SKM-1 (cell line): ENCODE measurements around the gene FHAD1.
A peak's percentile ranks its signal among the peaks of the same experiment; 100 is the strongest.

Experiments
- DNase-seq: peaks from one replicate; lab custom pipeline; 2025; ENCODE audit not compliant: unreplicated experiment; lab: John Stamatoyannopoulos, UW

FHAD1 gene

DNA sequence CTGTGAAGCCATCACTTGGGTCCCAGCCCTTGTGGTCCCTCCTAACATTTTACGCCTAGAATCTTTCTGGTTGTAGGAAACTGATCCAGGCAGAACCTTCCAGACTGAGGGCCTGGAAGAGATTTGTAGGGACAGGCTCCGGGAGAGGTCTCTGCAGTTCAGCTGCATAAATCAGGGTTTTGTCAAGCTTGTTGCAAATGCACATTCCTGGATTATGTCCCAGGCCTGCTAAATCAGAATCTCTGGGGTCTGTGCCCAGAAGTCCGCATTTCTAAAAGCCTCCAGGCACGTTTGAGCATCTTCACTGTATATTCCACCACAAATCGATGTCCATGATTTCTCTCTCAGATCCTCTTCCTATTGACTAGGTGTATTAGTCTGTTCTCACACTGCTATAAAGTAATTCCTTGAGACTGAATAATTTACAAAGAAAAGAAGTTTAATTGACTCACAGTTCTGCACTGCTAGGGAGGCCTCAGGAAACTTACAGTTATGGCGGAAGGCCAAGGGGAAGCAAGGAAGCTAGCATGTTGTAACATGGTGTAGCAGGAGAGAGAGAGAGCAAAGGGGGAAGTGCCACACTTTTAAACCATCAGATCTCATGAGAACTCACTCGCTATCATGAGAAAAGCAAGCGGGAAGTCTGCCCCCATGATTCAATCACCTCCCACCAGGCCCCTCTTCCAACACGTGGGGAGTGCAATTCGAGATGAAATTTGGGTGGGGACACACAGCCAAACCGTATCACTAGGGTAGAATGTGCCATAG lies 1.2 kb upstream of the FHAD1 start:
- DNase-seq, result peak; percentile 76

- DNase-seq, result no peak
Observed at GRCh38 chr1:15248216-15248615, 1.2 kb downstream of the FHAD1 start.

DNA sequence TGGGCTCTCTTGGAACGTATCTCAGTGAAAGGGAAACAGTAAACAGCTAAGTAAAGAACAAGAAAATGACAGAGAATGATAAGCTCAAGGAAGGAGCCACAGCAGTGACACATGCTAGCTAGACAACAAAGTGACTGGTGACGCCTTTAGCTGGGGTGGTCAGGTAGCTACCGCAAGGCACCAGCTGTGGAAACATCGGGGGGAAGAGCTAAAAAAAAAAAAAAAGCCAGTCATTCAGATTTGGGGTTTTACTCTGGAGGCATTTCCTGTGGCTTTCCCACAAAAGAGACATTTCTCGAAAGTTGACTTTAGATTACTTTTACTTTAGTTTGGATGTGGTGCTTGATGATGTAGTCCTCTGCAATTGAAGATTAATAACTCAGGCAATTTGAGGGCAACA lies 2.1 kb downstream of the FHAD1 start:
- no peak for DNase-seq

DNA sequence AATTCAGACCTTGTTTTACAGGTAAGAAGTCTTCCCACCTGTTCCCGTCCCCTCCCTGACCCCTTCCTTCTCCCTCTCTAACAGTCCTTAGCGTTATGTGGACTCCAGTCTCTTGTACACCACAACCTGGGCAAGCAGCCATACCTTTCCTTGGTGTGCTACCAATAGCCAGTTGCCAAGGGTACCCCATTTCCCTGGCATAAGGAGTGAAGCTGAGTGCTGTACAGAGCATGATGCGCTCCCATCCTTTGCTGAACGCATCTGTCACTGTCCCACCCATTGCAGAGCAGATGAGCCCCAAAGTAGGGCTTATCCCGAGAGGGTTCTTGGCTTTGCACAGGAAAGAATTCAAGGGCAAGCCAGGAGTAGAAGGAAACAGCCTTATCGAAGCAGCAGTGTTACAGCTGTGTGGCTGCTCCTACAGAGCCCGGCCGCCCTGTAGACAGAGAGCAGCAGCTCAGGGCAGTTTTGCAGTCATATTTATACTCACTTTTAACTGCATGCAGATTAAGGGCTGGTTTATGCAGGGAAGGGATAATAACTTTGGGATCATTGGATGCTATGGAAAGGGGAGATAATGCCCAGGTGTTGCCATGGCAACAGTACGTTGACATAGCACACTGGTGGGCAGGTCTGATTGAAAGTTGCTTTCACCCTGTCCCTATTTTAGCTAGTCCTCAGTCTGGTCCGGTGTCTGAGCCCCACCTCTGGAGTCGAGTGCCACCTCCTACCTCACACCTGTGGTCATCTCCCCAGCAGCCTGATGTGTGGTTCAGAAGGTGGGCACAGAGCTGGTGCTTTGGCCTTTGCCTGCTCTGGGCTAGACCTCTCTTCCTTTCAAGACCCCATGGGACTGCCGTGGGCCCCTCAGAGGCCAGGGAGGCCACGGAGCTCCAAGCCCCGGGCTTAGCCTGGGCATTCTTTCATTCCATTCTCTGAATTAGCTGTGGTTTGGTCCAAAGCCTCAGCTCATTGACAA lies 5.1 kb downstream of the FHAD1 start:
- DNase-seq, result no peak

GRCh38 chr1:15254559-15254958 lies 7.5 kb downstream of the FHAD1 start:
- no peak for DNase-seq

- no peak for DNase-seq
Observed at GRCh38 chr1:15255582-15256149, 8.6 kb downstream of the FHAD1 start.

GRCh38 chr1:15256584-15256983 lies 9.6 kb downstream of the FHAD1 start:
- DNase-seq, result no peak

GRCh38 chr1:15257309-15257708 lies 10.3 kb downstream of the FHAD1 start:
- DNase-seq, result no peak

DNA sequence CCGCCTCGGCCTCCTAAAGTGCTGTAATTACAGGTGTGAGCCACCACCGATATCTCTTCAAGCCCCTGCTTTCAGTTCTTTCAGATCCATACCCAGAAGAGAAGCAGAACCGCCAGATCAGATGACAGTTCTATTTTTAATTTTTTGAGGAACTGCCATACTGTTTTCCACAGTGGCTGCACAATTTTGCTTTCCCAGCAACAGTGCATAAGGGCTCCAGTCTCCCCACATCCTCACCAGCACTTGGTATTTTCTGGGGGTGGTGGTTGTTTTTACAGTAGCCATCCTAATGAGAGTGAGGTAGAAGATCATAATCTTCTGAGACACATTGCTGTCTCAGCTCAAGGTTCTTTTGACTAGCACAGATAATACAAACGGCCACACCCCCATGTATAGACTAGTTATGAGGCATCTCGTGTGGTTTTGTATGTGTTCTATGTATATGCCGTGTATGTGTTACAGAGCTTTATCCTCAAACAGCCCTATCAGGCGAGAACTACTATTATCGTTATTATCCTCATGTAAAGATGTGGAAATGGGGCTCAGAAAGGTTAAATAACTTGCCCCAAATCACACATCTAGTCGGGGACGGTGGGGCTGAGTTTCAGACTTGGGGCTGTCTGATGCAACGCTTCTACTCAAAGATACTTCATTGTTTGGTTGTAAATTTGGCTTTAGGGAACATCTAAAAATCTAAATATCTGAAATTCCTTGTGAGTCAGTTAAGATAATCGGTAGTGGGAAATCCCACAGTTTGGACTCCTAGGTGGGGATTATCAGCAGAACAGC lies 12.0 kb downstream of the FHAD1 start:
- no peak for DNase-seq

DNA sequence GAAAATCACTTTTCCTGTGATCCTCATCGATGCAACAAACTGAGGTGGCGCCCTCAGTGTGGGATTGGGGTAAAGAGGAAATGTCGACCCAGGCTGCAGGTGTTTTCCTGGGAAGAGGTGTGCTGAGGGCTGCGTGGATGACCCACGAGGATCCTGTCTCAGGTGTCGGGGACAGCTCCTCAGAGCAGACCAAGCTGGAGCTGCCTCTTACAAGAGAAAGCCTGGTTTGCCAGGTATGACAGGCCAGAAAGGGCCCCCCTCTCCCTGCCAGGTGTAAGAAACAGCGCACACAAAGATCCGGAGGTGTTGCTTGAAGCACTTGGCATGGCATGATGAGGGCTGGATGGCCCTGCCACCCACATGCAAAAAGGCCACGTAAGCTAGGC lies 12.6 kb downstream of the FHAD1 start:
- no peak for DNase-seq

DNA sequence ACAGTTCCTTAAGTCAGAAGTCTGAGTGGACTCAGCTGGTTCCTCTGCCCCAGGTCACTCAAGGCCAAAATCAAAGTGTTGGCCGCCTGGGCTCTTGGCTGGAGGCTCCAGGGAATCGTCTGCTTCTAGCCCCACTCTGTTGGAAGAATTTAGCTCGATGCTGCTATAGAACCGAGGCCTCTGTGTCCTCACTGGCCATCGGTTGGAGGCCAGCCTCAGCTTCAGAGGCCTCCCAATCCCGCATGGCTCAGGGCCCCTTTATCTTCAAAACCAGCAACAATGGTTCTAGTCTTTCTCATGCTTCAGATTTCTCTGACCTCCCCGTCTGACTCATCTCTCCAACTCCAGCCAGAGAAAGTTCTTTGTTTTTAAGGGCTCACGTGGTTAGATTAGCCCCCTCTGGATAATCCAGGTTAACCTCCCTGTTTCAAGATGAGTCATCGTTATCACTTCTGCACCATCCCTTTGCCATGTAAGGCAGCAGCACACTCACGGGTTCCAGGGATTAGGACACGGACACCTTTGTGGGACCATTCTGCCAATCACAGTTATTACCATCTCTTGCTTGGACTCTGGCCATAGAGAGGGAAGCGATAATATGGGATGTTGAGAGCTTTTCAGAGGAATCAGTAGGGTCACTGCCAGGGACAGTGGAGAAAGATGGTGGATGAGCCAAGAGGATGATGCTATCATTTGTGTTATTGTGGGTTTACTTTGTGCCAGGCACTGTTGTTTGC lies 13.6 kb downstream of the FHAD1 start:
- DNase-seq, result no peak

DNA sequence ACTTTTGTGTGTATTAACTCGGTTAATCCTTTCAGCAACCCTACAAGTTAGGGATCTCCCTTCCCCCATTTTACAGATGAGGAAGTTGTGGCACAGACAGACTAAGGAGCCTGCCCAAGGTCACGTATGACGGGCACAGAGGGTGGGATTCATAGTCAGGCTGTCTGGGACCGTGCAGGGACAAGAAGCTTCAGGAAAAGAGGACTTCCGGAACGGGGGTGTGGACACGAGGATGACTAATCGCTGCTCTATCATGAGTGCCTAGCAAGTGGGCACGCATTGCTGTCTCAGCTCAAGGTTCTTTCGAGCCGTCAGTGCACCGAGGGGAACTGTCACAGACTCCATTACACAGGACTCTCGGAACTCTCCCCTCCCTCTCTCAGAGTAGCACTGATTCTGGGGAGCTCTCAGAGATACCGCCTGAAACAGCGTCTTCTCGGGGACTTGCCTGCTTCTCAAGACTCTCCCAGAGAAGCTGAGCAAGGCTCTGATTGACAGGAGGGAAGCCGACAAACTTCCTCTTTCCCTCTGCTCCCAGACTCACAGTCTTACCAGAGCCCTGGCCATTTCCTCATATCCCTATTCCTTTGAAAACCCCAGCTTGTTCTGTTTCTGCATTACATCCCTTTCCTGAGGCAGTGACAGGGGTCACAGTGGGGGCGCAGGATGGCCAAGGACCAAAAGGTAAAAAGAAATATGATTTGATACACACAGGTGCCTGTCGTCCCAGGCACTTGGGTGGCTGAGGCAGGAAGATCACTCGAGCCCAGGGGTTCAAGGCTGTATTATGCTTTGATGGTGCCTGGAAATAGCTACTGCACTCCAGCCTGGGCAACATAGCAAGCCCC lies 14.4 kb downstream of the FHAD1 start:
- DNase-seq, result peak; percentile 75

GRCh38 chr1:15262003-15262377 lies 15.0 kb downstream of the FHAD1 start:
- no peak for DNase-seq

DNA sequence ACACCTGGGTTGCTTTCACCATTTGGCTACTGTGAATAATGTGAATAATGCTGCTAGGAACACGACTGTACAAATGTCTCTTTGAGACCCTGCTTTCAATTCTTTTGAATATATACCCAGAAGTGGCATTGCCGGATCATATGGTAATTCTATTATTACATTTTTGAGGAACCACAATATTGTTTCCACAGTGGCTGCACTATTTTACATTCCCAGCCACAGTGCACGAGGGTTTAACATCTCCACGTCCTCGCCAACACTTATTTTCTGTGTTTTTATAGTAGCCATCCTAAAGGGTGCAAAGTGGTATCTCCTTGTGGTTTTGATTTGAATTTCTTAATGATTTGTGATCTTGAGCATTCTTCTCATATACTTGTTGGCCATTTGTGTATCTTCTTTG lies 15.7 kb downstream of the FHAD1 start:
- no peak for DNase-seq

DNA sequence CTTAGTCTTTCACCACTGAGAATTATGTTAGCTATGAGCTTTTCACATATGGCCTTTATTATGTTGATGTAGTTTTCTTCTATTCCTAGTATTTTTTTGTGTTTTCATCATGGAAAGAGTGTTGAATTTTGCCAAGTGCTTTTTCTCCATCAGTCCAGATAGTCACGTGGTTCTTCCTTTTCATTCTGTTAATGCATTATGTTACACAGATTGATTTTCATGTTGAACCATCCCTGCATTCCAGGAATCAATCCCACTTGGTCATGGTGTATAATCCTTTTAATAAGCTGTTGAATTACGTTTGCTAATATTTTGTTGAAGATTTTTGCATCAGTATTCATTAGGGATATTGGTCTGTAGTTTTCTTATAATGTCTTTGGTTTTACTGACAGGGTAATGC lies 17.7 kb downstream of the FHAD1 start:
- DNase-seq, result no peak

- no peak for DNase-seq
Observed at GRCh38 chr1:15271196-15271595, 24.2 kb downstream of the FHAD1 start.

DNA sequence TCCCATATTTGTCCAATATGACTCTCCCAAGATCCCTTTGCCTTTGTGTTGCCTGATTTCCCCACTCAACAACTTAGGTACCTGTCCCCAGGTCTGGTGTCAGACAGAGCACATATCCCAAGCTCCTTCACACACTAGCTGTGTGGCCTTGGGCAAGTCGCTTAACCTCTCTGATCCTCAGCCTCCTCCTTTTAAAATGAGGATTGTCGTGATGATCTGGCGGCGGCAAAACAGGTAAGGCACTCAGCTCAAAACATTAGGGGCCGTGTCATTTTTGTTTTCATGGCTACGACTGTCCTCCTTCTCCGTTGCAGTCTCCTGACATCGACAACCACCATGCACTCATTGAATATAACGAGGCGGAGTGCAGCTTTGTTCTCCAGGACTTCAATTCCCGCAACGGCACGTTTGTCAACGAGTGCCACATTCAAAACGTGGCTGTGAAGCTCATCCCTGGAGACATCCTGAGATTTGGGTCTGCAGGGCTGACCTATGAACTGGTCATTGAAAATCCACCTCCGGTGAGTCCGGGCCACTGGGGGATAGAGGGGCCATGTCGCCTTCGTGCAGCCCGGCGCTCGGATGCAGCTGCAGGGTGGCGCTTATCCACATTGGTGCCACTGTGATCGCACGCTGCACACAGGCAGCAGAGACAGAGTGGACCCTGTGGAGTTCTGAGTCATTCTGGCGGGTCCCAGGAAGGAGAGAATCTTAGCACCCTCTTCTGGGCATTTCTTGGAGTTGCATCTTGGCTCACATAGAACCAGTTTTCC lies 25.2 kb downstream of the FHAD1 start:
- DNase-seq, result peak; percentile 70

DNA sequence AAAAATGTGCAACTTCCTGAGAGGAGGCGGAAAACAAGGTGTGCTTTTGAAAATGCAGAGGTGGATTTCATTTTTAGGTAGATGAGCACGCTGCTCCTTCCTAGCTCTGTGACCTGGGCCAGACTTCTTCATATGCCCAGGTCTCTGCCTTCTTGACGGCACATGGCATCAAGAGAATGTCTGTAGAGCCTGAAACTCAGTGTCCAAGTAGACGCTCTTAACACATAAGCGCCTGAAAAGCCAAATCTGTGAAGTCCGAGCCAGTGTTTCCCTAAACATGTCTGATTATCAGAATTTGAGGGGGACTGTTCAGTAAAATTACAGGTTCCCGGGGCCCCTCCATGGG lies 25.7 kb downstream of the FHAD1 start:
- DNase-seq, result no peak

DNA sequence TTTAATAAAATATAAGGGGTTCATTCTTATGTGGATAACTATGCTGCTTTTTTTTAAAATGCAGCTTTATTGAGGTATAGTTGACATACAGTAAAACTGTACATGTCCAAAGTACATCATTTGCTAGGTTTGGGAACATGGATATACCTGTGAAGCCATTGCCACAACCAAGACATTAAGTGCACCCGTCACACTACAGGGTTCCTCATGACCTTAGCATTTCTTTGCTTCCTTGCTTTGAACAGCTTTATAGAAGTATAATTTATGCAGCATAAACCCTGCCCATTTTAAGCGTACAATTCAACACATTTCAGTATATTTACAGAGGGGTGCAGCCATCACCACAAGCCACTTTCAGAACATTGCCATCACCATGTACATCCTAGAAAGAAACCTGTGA lies 26.3 kb downstream of the FHAD1 start:
- DNase-seq, result no peak
